SK-N-SH (cell line): Measurements from ENCODE around the gene GAS2L2. TPM values are rescaled to one million over a fixed set of nuclear protein-coding genes. Genes with fewer than 3 reads are reported as not detected.

Experiments used
- CTCF ChIA-PET: fragments of 300-600, 350-600 bp; formaldehyde crosslinking; extraction: SDS; loops from one replicate; lab custom pipeline; 2021; lab: Yijun Ruan, JAX
- POLR2A ChIA-PET: fragments of 350-600 bp; sonication (Branson Sonifier 250); formaldehyde crosslinking; extraction: SDS; loops from one replicate; lab custom pipeline; 2020; ENCODE audit warnings: antibody characterized with exemption, inconsistent platforms; lab: Yijun Ruan, JAX
- DNase-seq: peaks from one replicate; pipeline ENCODE4 v3.0.0; 2012
- H2AFZ ChIP-seq: fragments of 200-600 bp; sonication (generic); 2 replicates; pipeline ENCODE4 v1.8.1; 2016; ENCODE audit warnings: antibody characterized with exemption, mild to moderate bottlenecking, low read depth
- H3F3A ChIP-seq: fragments of 200-600 bp; sonication (generic); replicated peaks from 2 replicates; pipeline ENCODE3; 2016; ENCODE audit warnings: antibody characterized with exemption, mild to moderate bottlenecking; ENCODE audit not compliant: insufficient read depth
- H3K27ac ChIP-seq, 2 experiments: fragments of 200-500 bp in 1 of 2; fragments of 200-600 bp in 1 of 2; sonication (Bioruptor generic) in 1 of 2; sonication (generic), shearing (Covaris generic) in 1 of 2; 2 replicates each; pipeline versions ENCODE4 v1.5.1 to v1.6.1; 2014 to 2016; ENCODE audit warnings: low read depth in 2 of 2, inconsistent platforms in 1 of 2, low read length in 1 of 2, mild to moderate bottlenecking in 1 of 2, mixed read lengths in 1 of 2
- H3K27me3 ChIP-seq: fragments of 200-600 bp; sonication (generic), shearing (Covaris generic); 2 replicates; pipeline ENCODE4 v1.6.1; 2016; ENCODE audit warnings: mixed run types; ENCODE audit not compliant: insufficient read depth
- H3K36me3 ChIP-seq, 2 experiments: fragments of 200-500 bp in 1 of 2; fragments of 200-600 bp in 1 of 2; sonication (Bioruptor generic) in 1 of 2; sonication (generic) in 1 of 2; replicated peaks in 1 of 2; 2 replicates each; pipeline versions ENCODE3 to v1.5.1; 2014 to 2016; ENCODE audit warnings: low read length in 1 of 2, mild to moderate bottlenecking in 1 of 2; ENCODE audit not compliant: insufficient read depth in 2 of 2, control insufficient read depth in 1 of 2
- H3K4me1 ChIP-seq, 2 experiments: fragments of 200-500 bp in 1 of 2; fragments of 200-600 bp in 1 of 2; sonication (Bioruptor generic) in 1 of 2; sonication (generic), shearing (Covaris generic) in 1 of 2; 2 replicates each; pipeline versions ENCODE4 v1.5.1 to v1.6.1; 2014 to 2016; ENCODE audit warnings: low read depth in 1 of 2, low read length in 1 of 2, mixed run types in 1 of 2; ENCODE audit not compliant: insufficient read depth in 2 of 2, control insufficient read depth in 1 of 2
- H3K4me2 ChIP-seq: fragments of 200-600 bp; sonication (generic), shearing (Covaris generic); 2 replicates; pipeline ENCODE4 v1.6.1; 2017; ENCODE audit warnings: mixed run types
- H3K4me3 ChIP-seq, 2 experiments: fragments of 200-500 bp in 1 of 2; fragments of 200-600 bp in 1 of 2; sonication (Bioruptor generic) in 1 of 2; sonication (generic), shearing (Covaris generic) in 1 of 2; 2 replicates each; pipeline versions ENCODE4 v1.5.1 to v1.8.1; 2014 to 2016; ENCODE audit warnings: low read depth in 2 of 2, inconsistent platforms in 1 of 2, low read length in 1 of 2, mild to moderate bottlenecking in 1 of 2, mixed read lengths in 1 of 2, moderate library complexity in 1 of 2
- H3K79me2 ChIP-seq: fragments of 200-600 bp; sonication (generic); 2 replicates; pipeline ENCODE4 v1.8.1; 2017; ENCODE audit warnings: mild to moderate bottlenecking; ENCODE audit not compliant: insufficient read depth
- H3K9ac ChIP-seq: fragments of 200-600 bp; sonication (generic); 2 replicates; pipeline ENCODE4 v1.6.1; 2017; ENCODE audit warnings: mixed run types
- H3K9me2 ChIP-seq: fragments of 200-600 bp; sonication (generic); 2 replicates; pipeline ENCODE4 v1.6.1; 2017; ENCODE audit warnings: mixed run types
- H3K9me3 ChIP-seq: fragments of 200-600 bp; sonication (generic); 2 replicates; pipeline ENCODE4 v1.6.1; 2017; ENCODE audit warnings: mixed run types, mild to moderate bottlenecking, moderate library complexity
- H4K20me1 ChIP-seq: fragments of 200-600 bp; sonication (generic); 2 replicates; pipeline ENCODE4 v1.6.1; 2017; ENCODE audit warnings: mild to moderate bottlenecking, mixed run types; ENCODE audit not compliant: insufficient read depth
- CHD2 ChIP-seq: fragments of 150-350 bp; IDR thresholded peaks from 2 replicates; pipeline ENCODE4 v1.6.1; 2018; ENCODE audit warnings: low read length; ENCODE audit not compliant: partially characterized antibody
- ELF1 ChIP-seq: IDR thresholded peaks from 2 replicates; pipeline ENCODE4 v1.4.0; 2012
- GATA2 ChIP-seq: sonication (generic); formaldehyde crosslinking; IDR thresholded peaks from 2 replicates; pipeline ENCODE4 v1.5.0; 2020; ENCODE audit warnings: mild to moderate bottlenecking, missing genetic modification reagents
- IRF3 ChIP-seq: fragments of 150-350 bp; IDR thresholded peaks from 2 replicates; pipeline ENCODE4 v1.6.1; 2016; ENCODE audit warnings: mild to moderate bottlenecking, low read depth, low read length
- JUND ChIP-seq: IDR thresholded peaks from 2 replicates; pipeline ENCODE4 v1.4.0; 2012
- MEF2A ChIP-seq: IDR thresholded peaks from 2 replicates; pipeline ENCODE4 v1.4.0; 2012; ENCODE audit warnings: low read depth, borderline replicate concordance
- REST ChIP-seq: IDR thresholded peaks from 2 replicates; pipeline ENCODE4 v1.6.1; 2012; ENCODE audit warnings: mild to moderate bottlenecking, low read depth, low read length, moderate library complexity
- SIN3A ChIP-seq: IDR thresholded peaks from 2 replicates; pipeline ENCODE4 v1.6.1; 2012; ENCODE audit warnings: low read depth, mild to moderate bottlenecking, low read length, moderate library complexity, borderline replicate concordance
- SMC3 ChIP-seq: IDR thresholded peaks from 2 replicates; pipeline ENCODE4 v1.6.1; 2012; ENCODE audit warnings: low read depth, low read length, improper control_type of control experiment
- TAF1 ChIP-seq: IDR thresholded peaks from 2 replicates; pipeline ENCODE4 v1.6.1; 2012; ENCODE audit warnings: low read depth, mild to moderate bottlenecking, low read length, moderate library complexity, borderline replicate concordance
- TEAD4 ChIP-seq: IDR thresholded peaks from 2 replicates; pipeline ENCODE4 v1.4.0; 2012; ENCODE audit warnings: mild to moderate bottlenecking, borderline replicate concordance; ENCODE audit not compliant: insufficient read depth
- WGBS: methylation state at CpG from one replicate; pipeline ENCODE4 v1.1.6; 2017; ENCODE audit warnings: low lambda C conversion rate; 5-methylcytosine and 5-hydroxymethylcytosine counted together
- polyA plus RNA-seq, 3 experiments: library from polyadenylated mRNA; depleted of rRNA; stranded (reverse); fragments of >200 nt; gene quantifications; 2 replicates each; pipeline ENCODE4 v1.2.3, GENCODE V29; 2012
- TF ChIP-seq, protein P1 (sequence below): fragments of 150-350 bp; IDR thresholded peaks from 2 replicates; pipeline ENCODE4 v1.6.1; 2017; ENCODE audit warnings: antibody characterized with exemption, low read length, low read depth, borderline replicate concordance

Gene GAS2L2
- polyA plus RNA-seq, 1 of the 3 experiments (the other 2 are of a cell fraction): not detected

DNA sequence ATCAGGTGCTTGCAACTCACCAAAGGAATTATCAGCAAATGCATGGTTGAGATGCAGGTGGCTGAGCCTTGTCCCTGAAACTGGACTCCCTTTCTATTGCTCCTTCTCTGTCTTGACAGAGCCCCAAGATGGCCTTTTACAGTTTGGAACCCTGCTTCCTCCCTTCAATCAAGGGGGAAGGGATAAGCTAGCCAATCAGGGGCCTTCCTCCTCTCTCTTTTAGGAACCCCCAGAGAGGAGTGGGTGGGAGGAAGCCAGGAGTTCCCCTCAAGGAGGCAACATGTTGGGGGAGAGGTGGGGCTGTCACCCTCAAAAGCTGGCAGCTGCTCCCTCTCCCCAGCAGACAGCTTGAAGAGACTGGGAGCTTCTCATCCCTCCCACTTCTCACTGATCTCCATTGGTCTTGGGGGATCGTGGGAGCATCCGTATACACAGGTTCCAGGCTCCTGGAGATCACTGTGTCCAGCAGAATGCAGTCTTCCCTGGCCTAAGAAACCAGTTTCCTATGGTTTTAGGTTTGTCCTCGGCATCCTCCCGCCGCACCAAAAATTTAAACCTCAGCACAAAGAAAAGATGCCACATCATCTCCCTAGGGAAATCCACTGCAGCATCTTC is 14.4 kb downstream of the GAS2L2 start:
- POLR2A ChIA-PET: no interaction called here
- Histone ChIP-seq H3K9ac (no peak overlapping the region), H4K20me1 (no peaks in the 10 kb centered on the region), H3K4me3 (no peak overlapping the region), H3F3A (no peaks in the 10 kb centered on the region), H3K4me2 (no peak overlapping the region), H3K9me2 (no peaks in the 10 kb centered on the region), H3K27ac (no peak overlapping the region), H3K79me2 (no peaks in the 10 kb centered on the region), H3K9me3 (no peaks in the 10 kb centered on the region), H3K36me3 (no peaks in the 10 kb centered on the region), H3K27me3 (no peaks in the 10 kb centered on the region), H2AFZ (no peak overlapping the region), H3K4me1 (no peaks in the 10 kb centered on the region; a peak in 1 of 4 replicates)
- WGBS: 88% methylated on average over 5 of the region's 5 CpGs
- CTCF ChIA-PET: interaction anchor here (0.7 to 2.5 kb wide), 4 partner anchors 9 to 67 kb away, joined by 3 to 9 read pairs (median 5); no protein-coding TSS in a partner anchor
- TF ChIP-seq IRF3 (no peak), JUND (no peak), GATA2 (CRISPR knock-in tag) (no peak), TAF1 (no peak), REST (no peak), CHD2 (no peak), SIN3A (no peak), TEAD4 (no peak), MEF2A (no peak), SMC3 (no peak), ELF1 (no peak)
- TF ChIP-seq, protein P1, sequence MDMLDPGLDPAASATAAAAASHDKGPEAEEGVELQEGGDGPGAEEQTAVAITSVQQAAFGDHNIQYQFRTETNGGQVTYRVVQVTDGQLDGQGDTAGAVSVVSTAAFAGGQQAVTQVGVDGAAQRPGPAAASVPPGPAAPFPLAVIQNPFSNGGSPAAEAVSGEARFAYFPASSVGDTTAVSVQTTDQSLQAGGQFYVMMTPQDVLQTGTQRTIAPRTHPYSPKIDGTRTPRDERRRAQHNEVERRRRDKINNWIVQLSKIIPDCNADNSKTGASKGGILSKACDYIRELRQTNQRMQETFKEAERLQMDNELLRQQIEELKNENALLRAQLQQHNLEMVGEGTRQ: no peak
- DNase-seq: no peak
